Liver (tissue), 3 donors: ENCODE results near the gene LRTM1.

ENCODE experiments used
- JUND ChIP-seq, 2 donors: IDR thresholded peaks; 2 replicates each; pipeline ENCODE4 v1.6.1; 2016; ENCODE audit warnings: antibody characterized with exemption in 2 of 2
- NR2F2 ChIP-seq: IDR thresholded peaks from 2 replicates; pipeline ENCODE4 v1.6.1; 2016; ENCODE audit warnings: antibody characterized with exemption
- RXRA ChIP-seq, 2 donors: IDR thresholded peaks; 2 replicates each; pipeline ENCODE4 v1.6.1; 2017 to 2018; ENCODE audit warnings: antibody characterized with exemption in 2 of 2, mild to moderate bottlenecking in 1 of 2
- TAF1 ChIP-seq: conservative IDR thresholded peaks from 2 replicates; pipeline ENCODE4 v1.6.1; 2016; ENCODE audit warnings: antibody characterized with exemption, mild to moderate bottlenecking
- YY1 ChIP-seq: IDR thresholded peaks from 2 replicates; pipeline ENCODE4 v1.6.1; 2016; ENCODE audit warnings: antibody characterized with exemption, mild to moderate bottlenecking
- TF ChIP-seq, protein P1 (sequence below): fragments of 150-350 bp; IDR thresholded peaks from 2 replicates; pipeline ENCODE4 v1.5.1; 2017; ENCODE audit warnings: improper control_type of control experiment, low read depth, low read length; ENCODE audit not compliant: missing input control
- TF ChIP-seq, protein P2 (sequence below): IDR thresholded peaks from 2 replicates; pipeline ENCODE4 v1.6.1; 2016; ENCODE audit warnings: antibody characterized with exemption
- TF ChIP-seq, protein P3 (sequence below): IDR thresholded peaks from 2 replicates; pipeline ENCODE4 v1.6.1; 2016; ENCODE audit warnings: antibody characterized with exemption
- donor health status: healthy.
- donor health status: healthy.

DNA sequence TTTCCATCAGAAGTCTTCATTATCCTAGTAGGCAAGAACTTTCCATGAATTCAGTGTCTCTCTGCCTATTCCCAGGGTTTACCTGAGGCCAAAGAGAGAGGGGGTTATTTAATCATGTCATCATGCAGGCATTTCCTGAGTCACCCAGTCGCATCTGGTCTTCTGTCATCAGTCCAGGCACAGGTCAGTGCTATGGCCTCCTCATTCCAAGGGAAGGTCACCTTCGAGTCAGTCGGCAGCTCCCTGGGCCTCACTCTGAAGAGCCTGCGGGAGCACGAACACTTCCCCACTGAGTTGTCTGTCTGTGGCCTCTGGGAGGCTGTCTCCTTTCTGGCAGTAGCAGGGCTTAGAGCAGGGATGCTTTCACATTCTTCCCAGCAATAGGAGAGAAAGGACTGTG lies 26.2 kb upstream of the LRTM1 start:
- TF ChIP-seq, protein P1, sequence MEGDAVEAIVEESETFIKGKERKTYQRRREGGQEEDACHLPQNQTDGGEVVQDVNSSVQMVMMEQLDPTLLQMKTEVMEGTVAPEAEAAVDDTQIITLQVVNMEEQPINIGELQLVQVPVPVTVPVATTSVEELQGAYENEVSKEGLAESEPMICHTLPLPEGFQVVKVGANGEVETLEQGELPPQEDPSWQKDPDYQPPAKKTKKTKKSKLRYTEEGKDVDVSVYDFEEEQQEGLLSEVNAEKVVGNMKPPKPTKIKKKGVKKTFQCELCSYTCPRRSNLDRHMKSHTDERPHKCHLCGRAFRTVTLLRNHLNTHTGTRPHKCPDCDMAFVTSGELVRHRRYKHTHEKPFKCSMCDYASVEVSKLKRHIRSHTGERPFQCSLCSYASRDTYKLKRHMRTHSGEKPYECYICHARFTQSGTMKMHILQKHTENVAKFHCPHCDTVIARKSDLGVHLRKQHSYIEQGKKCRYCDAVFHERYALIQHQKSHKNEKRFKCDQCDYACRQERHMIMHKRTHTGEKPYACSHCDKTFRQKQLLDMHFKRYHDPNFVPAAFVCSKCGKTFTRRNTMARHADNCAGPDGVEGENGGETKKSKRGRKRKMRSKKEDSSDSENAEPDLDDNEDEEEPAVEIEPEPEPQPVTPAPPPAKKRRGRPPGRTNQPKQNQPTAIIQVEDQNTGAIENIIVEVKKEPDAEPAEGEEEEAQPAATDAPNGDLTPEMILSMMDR, result no peak
- no peak for TF ChIP-seq TAF1
- TF ChIP-seq YY1, result no peak
- no peak for TF ChIP-seq RXRA (IDR thresholded peaks at IDR 0.05)
- TF ChIP-seq, protein P2, sequence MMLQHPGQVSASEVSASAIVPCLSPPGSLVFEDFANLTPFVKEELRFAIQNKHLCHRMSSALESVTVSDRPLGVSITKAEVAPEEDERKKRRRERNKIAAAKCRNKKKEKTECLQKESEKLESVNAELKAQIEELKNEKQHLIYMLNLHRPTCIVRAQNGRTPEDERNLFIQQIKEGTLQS, result no peak
- no peak for TF ChIP-seq JUND (IDR thresholded peaks at IDR 0.05)
- no peak for TF ChIP-seq NR2F2
- TF ChIP-seq, protein P3, sequence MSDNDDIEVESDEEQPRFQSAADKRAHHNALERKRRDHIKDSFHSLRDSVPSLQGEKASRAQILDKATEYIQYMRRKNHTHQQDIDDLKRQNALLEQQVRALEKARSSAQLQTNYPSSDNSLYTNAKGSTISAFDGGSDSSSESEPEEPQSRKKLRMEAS, result no peak
